GM06990 (cell line): ENCODE results near the gene NKD1.

Source experiments
- DNase-seq: peaks from one replicate; pipeline ENCODE4 v3.0.0-alpha.2; 2011; ENCODE audit not compliant: insufficient read length; ENCODE audit errors: extremely low read depth
- H3K27me3 ChIP-seq: replicated peaks from 2 replicates; pipeline ENCODE4 v1.6.0; 2011; ENCODE audit warnings: low read length; ENCODE audit not compliant: control insufficient read depth, insufficient read depth
- H3K36me3 ChIP-seq: 2 replicates; pipeline ENCODE4 v1.5.1; 2011; ENCODE audit warnings: low read length; ENCODE audit not compliant: control insufficient read depth, insufficient read depth
- H3K4me3 ChIP-seq: replicated peaks from 2 replicates; pipeline ENCODE4 v1.5.1; 2011; ENCODE audit warnings: low read depth, mild to moderate bottlenecking, control low read depth, low read length
- CTCF ChIP-seq: IDR thresholded peaks from 2 replicates; pipeline ENCODE4 v1.5.1; 2011; ENCODE audit warnings: low read length, control low read depth, mild to moderate bottlenecking, inconsistent platforms; ENCODE audit not compliant: insufficient read depth, poor library complexity, severe bottlenecking

NKD1 gene

GRCh38 chr16:50553182-50553710 is 5.0 kb downstream of the NKD1 start:
- Histone ChIP-seq H3K27me3 (peaks cover 4% of the 10 kb centered on the region; the same call in 1 of the 2 replicates), H3K36me3 (no peaks in the 10 kb centered on the region), H3K4me3 (no peak overlapping the region)
- no peak for DNase-seq
- no peak for TF ChIP-seq CTCF

- no peaks in the 10 kb centered on the region for H3K36me3 ChIP-seq
- TF ChIP-seq CTCF = no peak
- peaks cover 4% of the 10 kb centered on the region; the same call in 1 of the 2 replicates for H3K27me3 ChIP-seq
- H3K4me3 ChIP-seq = no peak overlapping the region
- DNase-seq = no peak
Measured at GRCh38 chr16:50553731-50554360, 5.7 kb downstream of the NKD1 start.

GRCh38 chr16:50555269-50555875 is 7.2 kb downstream of the NKD1 start:
- Histone ChIP-seq H3K36me3 (no peaks in the 10 kb centered on the region), H3K4me3 (no peak overlapping the region), H3K27me3 (no peaks in the 10 kb centered on the region; the same call in 1 of the 2 replicates)
- no peak for DNase-seq
- no peak for TF ChIP-seq CTCF

- no peaks in the 10 kb centered on the region for H3K36me3 ChIP-seq
Measured at GRCh38 chr16:50555952-50556673, 7.9 kb downstream of the NKD1 start.

GRCh38 chr16:50557046-50557445 is 8.8 kb downstream of the NKD1 start:
- H3K27me3 ChIP-seq = no peaks in the 10 kb centered on the region
- no peaks in the 10 kb centered on the region for H3K36me3 ChIP-seq

More at GRCh38 chr16:50555952-50556673, 7.9 kb downstream of the NKD1 start:
- Histone ChIP-seq H3K4me3 (no peak overlapping the region), H3K27me3 (no peaks in the 10 kb centered on the region; the same call in 1 of the 2 replicates)
- DNase-seq = no peak
- no peak for TF ChIP-seq CTCF

More at GRCh38 chr16:50557046-50557445, 8.8 kb downstream of the NKD1 start:
- no peak overlapping the region for H3K4me3 ChIP-seq
- no peak for TF ChIP-seq CTCF
- DNase-seq = no peak
